ENCODE results near the gene URB1. TPM values are rescaled to one million over a fixed set of nuclear protein-coding genes. Genes with fewer than 3 reads are reported as not detected.

The URB1 gene
- total and polyA plus RNA-seq, 2 donors (not counting 3 experiments of a cell fraction or from before 2014, with no cell fraction given) = 8.0 to 27.3 TPM

- Histone ChIP-seq H3K27ac (ENCODE audit: insufficient read depth, low read depth, low read length) (no peak overlapping the region), H3K9me3 (replicated peaks; ENCODE audit: control insufficient read depth, insufficient read depth, low read length) (no peaks in the 10 kb centered on the region), H3K36me3 (ENCODE audit: control insufficient read depth in 2 of 2, extremely low read depth in 1 of 2, insufficient read depth in 2 of 2, low read length in 2 of 2) (peaks cover 19 to 65% of the 10 kb centered on the region in 2 experiments), H3K79me2 (ENCODE audit: control insufficient read depth, insufficient read depth, low read length) (no peaks in the 10 kb centered on the region), H3K9ac (replicated peaks; ENCODE audit: extremely low read depth, insufficient read depth, low read length) (no peak overlapping the region), H4K20me1 (replicated peaks; ENCODE audit: control insufficient read depth, extremely low read depth, insufficient read depth, low read length) (no peaks in the 10 kb centered on the region), H3K27me3 (ENCODE audit: control insufficient read depth in 2 of 2, insufficient read depth in 2 of 2, low read length in 2 of 2) (no peaks in the 10 kb centered on the region), H3K4me1 (ENCODE audit: control insufficient read depth, extremely low read depth, insufficient read depth, low read length) (no peaks in the 10 kb centered on the region), H3K4me2 (ENCODE audit: insufficient read depth, low read length) (no peak overlapping the region), H3K4me3 (replicated peaks in 1 of 3; ENCODE audit: insufficient read depth in 1 of 3, low read depth in 1 of 3, low read length in 3 of 3) (no peak overlapping the region), H3K9me1 (replicated peaks; ENCODE audit: control insufficient read depth, extremely low read depth, insufficient read depth, low read length) (no peaks in the 10 kb centered on the region), H2AFZ (ENCODE audit: low read depth, low read length) (no peak overlapping the region)
- FAIRE-seq (no peak), DNase-seq (ENCODE audit: low read depth, low spot score) (no peak)
- CTCF ChIA-PET = interaction anchor here (0.9 kb wide), 1 partner anchor 22 kb away, joined by 3 read pairs; no protein-coding TSS in a partner anchor
- no peak for TF ChIP-seq FOS (IDR thresholded peaks at IDR 0.05; ENCODE audit: borderline replicate concordance, insufficient read depth, low read length)
- no peak for TF ChIP-seq JUN (IDR thresholded peaks at IDR 0.05; ENCODE audit: borderline replicate concordance, insufficient read depth, insufficient read length, low read depth)
- TF ChIP-seq EZH2 (IDR thresholded peaks at IDR 0.05; ENCODE audit: borderline replicate concordance, low read depth, low read length, severe bottlenecking) = no peak
- no peak for TF ChIP-seq MAX (IDR thresholded peaks at IDR 0.05; ENCODE audit: insufficient read depth, insufficient read length)
- no peak for TF ChIP-seq MYC (IDR thresholded peaks at IDR 0.05; ENCODE audit: low read depth, low read length)
- no TSS peak for BruUV-seq (replicated peaks)
- POLR2A ChIA-PET = no interaction called here
- intact Hi-C loops (cut with micrococcal nuclease) (no loop called here), dilution Hi-C loops (cut with MboI; ENCODE audit: extremely low pct_ligation_motif_present, low sequenced_read_pairs) (no loop called here)
These were observed 41.4 kb downstream of the URB1 start for GRCh38 chr21:32351428-32351827.

DNA sequence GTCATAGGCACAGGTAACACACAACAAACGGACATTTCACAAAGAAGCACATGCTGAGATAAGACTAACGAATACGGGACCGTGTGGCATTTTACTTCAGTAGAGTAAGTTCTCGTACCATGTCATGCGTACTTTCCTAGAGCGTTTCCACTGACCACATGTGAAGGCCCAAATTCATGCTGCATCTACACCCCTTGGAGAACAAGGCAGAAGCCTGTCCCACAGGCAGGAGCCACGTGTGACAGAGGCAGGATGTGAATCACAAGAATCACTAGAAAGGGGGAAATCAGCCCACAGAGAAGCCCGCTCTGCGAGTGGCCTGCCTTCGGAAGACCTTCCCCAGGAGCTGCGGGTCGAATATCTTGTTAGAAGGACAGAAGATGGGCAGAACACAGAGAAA, 41.8 kb downstream of the URB1 start:
- no peak for TF ChIP-seq MAX (IDR thresholded peaks at IDR 0.05; ENCODE audit: insufficient read depth, insufficient read length)
- TF ChIP-seq MYC (IDR thresholded peaks at IDR 0.05; ENCODE audit: low read depth, low read length) = no peak
- TF ChIP-seq GATA2 (IDR thresholded peaks at IDR 0.05; ENCODE audit: insufficient read depth, insufficient read length, low read depth, low read length) = no peak
- TF ChIP-seq POLR2AphosphoS5 (IDR thresholded peaks at IDR 0.05; ENCODE audit: insufficient read depth, low read depth, low read length) = no peak
- no peak for TF ChIP-seq JUN (IDR thresholded peaks at IDR 0.05; ENCODE audit: borderline replicate concordance, insufficient read depth, insufficient read length, low read depth)
- TF ChIP-seq POLR2A (IDR thresholded peaks at IDR 0.05; ENCODE audit: low read depth, low read length) = no peak
- no peak for TF ChIP-seq EZH2 (IDR thresholded peaks at IDR 0.05; ENCODE audit: borderline replicate concordance, low read depth, low read length, severe bottlenecking)
- no peak for TF ChIP-seq FOS (IDR thresholded peaks at IDR 0.05; ENCODE audit: borderline replicate concordance, insufficient read depth, low read length)
- no peak for TF ChIP-seq CTCF (IDR thresholded peaks at IDR 0.05; ENCODE audit: extremely low read depth in 1 of 2, insufficient read depth in 1 of 2, low read depth in 1 of 2, low read length in 2 of 2)

More for the DNA sequence above, 41.8 kb downstream of the URB1 start:
- no peaks in the 10 kb centered on the region for H3K4me1 ChIP-seq (ENCODE audit: control insufficient read depth, extremely low read depth, insufficient read depth, low read length)
- H3K36me3 ChIP-seq (ENCODE audit: control insufficient read depth in 2 of 2, extremely low read depth in 1 of 2, insufficient read depth in 2 of 2, low read length in 2 of 2) = peaks cover 19 to 64% of the 10 kb centered on the region in 2 experiments
- H3K4me2 ChIP-seq (ENCODE audit: insufficient read depth, low read length) = no peak overlapping the region
- no peak overlapping the region for H3K9ac ChIP-seq (replicated peaks; ENCODE audit: extremely low read depth, insufficient read depth, low read length)
- no peaks in the 10 kb centered on the region for H3K79me2 ChIP-seq (ENCODE audit: control insufficient read depth, insufficient read depth, low read length)
- H4K20me1 ChIP-seq (replicated peaks; ENCODE audit: control insufficient read depth, extremely low read depth, insufficient read depth, low read length) = no peaks in the 10 kb centered on the region
- dilution Hi-C loops (cut with MboI; ENCODE audit: extremely low pct_ligation_motif_present, low sequenced_read_pairs) (no loop called here), intact Hi-C loops (cut with micrococcal nuclease) (no loop called here)
- H3K9me3 ChIP-seq (replicated peaks; ENCODE audit: control insufficient read depth, insufficient read depth, low read length) = no peaks in the 10 kb centered on the region
- BruUV-seq (replicated peaks) = no TSS peak
- no peak overlapping the region for H3K27ac ChIP-seq (ENCODE audit: insufficient read depth, low read depth, low read length)
- no peak overlapping the region for H3K4me3 ChIP-seq (replicated peaks in 1 of 3; ENCODE audit: insufficient read depth in 1 of 3, low read depth in 1 of 3, low read length in 3 of 3)
- POLR2A ChIA-PET = no interaction called here
- H3K9me1 ChIP-seq (replicated peaks; ENCODE audit: control insufficient read depth, extremely low read depth, insufficient read depth, low read length) = no peaks in the 10 kb centered on the region
- no peak for DNase-seq (ENCODE audit: low read depth, low spot score)
- peak; percentile 67 for FAIRE-seq
- no peaks in the 10 kb centered on the region for H3K27me3 ChIP-seq (ENCODE audit: control insufficient read depth in 2 of 2, insufficient read depth in 2 of 2, low read length in 2 of 2)
- no peak overlapping the region for H2AFZ ChIP-seq (ENCODE audit: low read depth, low read length)
- CTCF ChIA-PET = no interaction called here

Data from endothelial cell of umbilical vein (primary cell).